Ovary (tissue), 9 donors: ENCODE data around the gene PRSS48. TPM values are rescaled to one million over a fixed set of nuclear protein-coding genes. Genes with fewer than 3 reads are reported as not detected.

Experiments
- DNase-seq, 5 donors: peaks; one replicate each; pipeline ENCODE4 v3.0.0-alpha.2; 2019 to 2020
- H3K27ac ChIP-seq, 2 donors: fragments of 200-600 bp; one replicate each; pipeline versions ENCODE4 v1.5.1 to v1.8.0; 2019 to 2022
- H3K27me3 ChIP-seq: fragments of 200-600 bp; one replicate; pipeline ENCODE4 v1.8.0; 2022
- H3K36me3 ChIP-seq: fragments of 200-600 bp; sonication (generic); one replicate; pipeline ENCODE4 v1.5.1; 2019
- H3K4me1 ChIP-seq: one replicate; pipeline ENCODE4 v1.8.1; 2013; ENCODE audit warnings: mild to moderate bottlenecking, moderate library complexity; ENCODE audit not compliant: insufficient read depth
- H3K4me3 ChIP-seq: fragments of 200-600 bp; sonication (generic); one replicate; pipeline ENCODE4 v1.5.1; 2017
- H3K9me3 ChIP-seq, 2 donors: fragments of 200-600 bp in 1 of 2; sonication (generic) in 1 of 2; one replicate each; pipeline versions ENCODE4 v1.5.1 to v1.8.1; 2013 to 2019; ENCODE audit warnings: mild to moderate bottlenecking in 1 of 2, moderate library complexity in 1 of 2
- EP300 ChIP-seq: sonication (generic); formaldehyde crosslinking; IDR thresholded peaks from one replicate; pipeline ENCODE4 v1.6.1; 2017; ENCODE audit warnings: antibody characterized with exemption
- POLR2A ChIP-seq: fragments of 450-650 bp; IDR thresholded peaks from one replicate; pipeline ENCODE4 v1.6.1; 2017; ENCODE audit warnings: antibody characterized with exemption, mild to moderate bottlenecking, moderate library complexity
- WGBS, 3 donors: extraction: QIAGEN DNeasy Blood & Tissue Kit in 1 of 3; methylation state at CpG; one replicate each; pipeline versions ENCODE4 v1.1.5 to v1.1.7; 2013 to 2017; 5-methylcytosine and 5-hydroxymethylcytosine counted together
- intact Hi-C, 4 donors: fragments of 100-400 bp; cut with DNase I; formaldehyde crosslinking; loops; one replicate each; pipeline versions ENCODE4 v1.11.0 to v1.15.1; 2022 to 2023
- polyA plus RNA-seq, 2 donors: library from polyadenylated mRNA; stranded (reverse); fragments of 200-250 nt in 1 of 2; fragments of 350-450 nt in 1 of 2; fragmentation: Illumina TruSeq in 1 of 2; extraction: RNeasy Lipid Tissue Mini Kit (QIAGEN cat#74804) in 1 of 2; gene quantifications; one replicate each; pipeline ENCODE4 v1.2.3, GENCODE V29; 2013 to 2014
- total RNA-seq, 7 donors: library from RNA; depleted of rRNA in 2 of 7; stranded (reverse); fragments of >200 nt in 2 of 7; fragmentation: NEBNext Ultra II Directional in 3 of 7; extraction: Animal tissue kit (Norgen Biotek cat#: 25700) in 3 of 7; gene quantifications; one replicate each; pipeline versions ENCODE4 v1.1.0 to v1.2.4, GENCODE V29; 2016 to 2023
- TF ChIP-seq, protein P1 (sequence below), 3 donors: fragments of 450-650 bp in 2 of 3; fragments of 200-600 bp in 1 of 3; IDR thresholded peaks; one replicate each; pipeline versions ENCODE4 v1.5.1 to v1.8.0; 2016 to 2022; ENCODE audit warnings: antibody characterized with exemption in 3 of 3, mild to moderate bottlenecking in 1 of 3
- donor health status: DM: no; HTN: no; CAD: no; lungs with moderate emphysema.
- donor health status: DM: no; HTN: no; CAD: no.
- donor health status: Bipolar disorder and iron deficiency.
- donor health status: DM: yes; HTN: yes; CAD: no.
- donor health status: DM: no; HTN: no; CAD: no.
- donor health status: DM: yes; HTN: yes; CAD: no.

PRSS48 gene
- total and polyA plus RNA-seq, 9 donors: not detected

DNA sequence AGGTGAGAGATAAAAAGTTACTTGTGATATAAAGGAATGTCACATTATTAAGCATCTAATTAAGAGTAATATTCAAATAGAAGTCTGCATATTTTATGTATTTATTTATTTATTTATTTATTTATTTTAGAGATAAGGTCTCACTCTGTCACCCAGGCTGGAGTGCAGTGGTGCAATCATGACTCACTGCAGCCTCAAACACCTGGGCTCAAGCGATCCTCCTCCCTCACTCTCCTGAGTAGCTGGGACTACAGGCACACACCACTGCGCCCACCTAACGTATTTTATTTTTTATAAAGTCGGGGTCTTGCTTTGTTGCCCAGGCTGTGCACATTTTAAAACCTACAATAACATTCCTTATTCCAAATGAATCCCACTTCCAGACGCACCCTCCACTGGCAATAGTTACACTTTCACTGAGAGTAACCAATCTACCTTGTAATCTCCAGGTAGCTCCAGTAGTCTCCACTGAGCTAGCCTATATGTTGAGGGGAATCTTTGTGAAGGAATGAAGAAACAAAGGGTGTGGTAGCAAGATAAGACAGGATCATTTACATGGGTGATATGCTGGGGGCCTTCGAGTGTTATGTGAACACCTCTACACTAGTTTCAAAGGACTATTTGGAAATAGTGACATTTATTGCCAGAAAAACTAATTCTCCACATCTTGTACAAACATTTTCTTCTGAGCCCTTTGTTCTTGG is 36.5 kb downstream of the PRSS48 start:
- Histone ChIP-seq H3K4me3 (no peak overlapping the region), H3K27me3 (no peaks in the 10 kb centered on the region), H3K9me3 (no peaks in the 10 kb centered on the region), H3K4me1 (peaks cover 17% of the 10 kb centered on the region), H3K27ac (no peak overlapping the region), H3K36me3 (no peaks in the 10 kb centered on the region)
- no peak for DNase-seq
- no peak for TF ChIP-seq EP300
- TF ChIP-seq, protein P1, sequence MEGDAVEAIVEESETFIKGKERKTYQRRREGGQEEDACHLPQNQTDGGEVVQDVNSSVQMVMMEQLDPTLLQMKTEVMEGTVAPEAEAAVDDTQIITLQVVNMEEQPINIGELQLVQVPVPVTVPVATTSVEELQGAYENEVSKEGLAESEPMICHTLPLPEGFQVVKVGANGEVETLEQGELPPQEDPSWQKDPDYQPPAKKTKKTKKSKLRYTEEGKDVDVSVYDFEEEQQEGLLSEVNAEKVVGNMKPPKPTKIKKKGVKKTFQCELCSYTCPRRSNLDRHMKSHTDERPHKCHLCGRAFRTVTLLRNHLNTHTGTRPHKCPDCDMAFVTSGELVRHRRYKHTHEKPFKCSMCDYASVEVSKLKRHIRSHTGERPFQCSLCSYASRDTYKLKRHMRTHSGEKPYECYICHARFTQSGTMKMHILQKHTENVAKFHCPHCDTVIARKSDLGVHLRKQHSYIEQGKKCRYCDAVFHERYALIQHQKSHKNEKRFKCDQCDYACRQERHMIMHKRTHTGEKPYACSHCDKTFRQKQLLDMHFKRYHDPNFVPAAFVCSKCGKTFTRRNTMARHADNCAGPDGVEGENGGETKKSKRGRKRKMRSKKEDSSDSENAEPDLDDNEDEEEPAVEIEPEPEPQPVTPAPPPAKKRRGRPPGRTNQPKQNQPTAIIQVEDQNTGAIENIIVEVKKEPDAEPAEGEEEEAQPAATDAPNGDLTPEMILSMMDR (IDR thresholded peaks at IDR 0.05): no peak
- intact Hi-C loops: no loop called here
- whole genome bisulfite sequencing, 3 donors: 92 to 95% (median 92%) methylated on average over 6 of the region's 6 CpGs

DNA sequence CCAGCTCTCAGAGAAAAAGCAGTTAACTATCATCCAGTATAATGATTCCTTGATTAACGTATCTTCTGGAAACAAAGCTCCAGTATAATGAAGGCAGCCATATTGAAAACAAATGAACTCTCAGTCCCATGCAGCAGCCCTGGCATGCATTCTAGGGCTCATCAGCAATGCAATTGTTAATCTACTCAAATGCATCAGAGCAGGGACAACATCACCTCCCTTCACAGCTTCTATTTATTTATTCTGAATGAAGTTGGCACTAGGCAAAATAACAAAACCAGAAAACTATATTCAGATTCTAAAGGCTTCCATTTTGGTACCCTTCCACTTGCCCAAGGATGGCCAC is 37.0 kb downstream of the PRSS48 start:
- Histone ChIP-seq H3K9me3 (no peaks in the 10 kb centered on the region), H3K4me3 (no peak overlapping the region), H3K27me3 (no peaks in the 10 kb centered on the region), H3K27ac (no peak overlapping the region), H3K4me1 (peaks cover 17% of the 10 kb centered on the region), H3K36me3 (no peaks in the 10 kb centered on the region)
- intact Hi-C loops: no loop called here
- TF ChIP-seq, protein P1 (IDR thresholded peaks at IDR 0.05): no peak
- no peak for TF ChIP-seq EP300
- WGBS, 3 donors: 74 to 85% (median 83%) methylated on average over 1 of the region's 1 CpG
- no peak for DNase-seq

DNA sequence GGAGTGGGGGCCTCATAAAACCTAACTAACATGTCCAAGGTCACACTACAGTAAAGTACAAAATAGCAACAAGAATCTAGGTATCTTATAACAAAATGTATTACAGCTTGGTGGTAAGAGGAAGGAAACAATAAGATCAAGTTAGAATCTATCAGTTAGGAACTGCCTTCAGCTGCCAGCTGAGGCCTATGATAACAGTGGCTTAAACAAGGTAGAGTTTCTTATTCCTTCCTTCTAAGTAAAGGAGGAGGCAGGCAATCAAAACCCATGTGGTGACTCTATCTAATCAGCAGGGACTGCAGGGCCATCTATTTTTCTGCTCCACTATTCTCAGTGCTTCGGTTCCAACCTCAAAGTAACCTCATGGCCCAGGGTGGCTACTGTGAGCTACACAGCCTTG is 37.5 kb downstream of the PRSS48 start:
- no peaks in the 10 kb centered on the region for H3K27me3 ChIP-seq
- H3K9me3 ChIP-seq: no peaks in the 10 kb centered on the region
- H3K36me3 ChIP-seq: no peaks in the 10 kb centered on the region
- H3K27ac ChIP-seq: no peak overlapping the region
- TF ChIP-seq, protein P1 (IDR thresholded peaks at IDR 0.05): no peak
- TF ChIP-seq POLR2A (no peak), EP300 (no peak)
- H3K4me3 ChIP-seq: no peak overlapping the region
- WGBS, 3 donors: 72 to 81% (median 76%) methylated on average over 1 of the region's 1 CpG
- intact Hi-C loops: no loop called here
- no peak for DNase-seq
- peaks cover 17% of the 10 kb centered on the region for H3K4me1 ChIP-seq

DNA sequence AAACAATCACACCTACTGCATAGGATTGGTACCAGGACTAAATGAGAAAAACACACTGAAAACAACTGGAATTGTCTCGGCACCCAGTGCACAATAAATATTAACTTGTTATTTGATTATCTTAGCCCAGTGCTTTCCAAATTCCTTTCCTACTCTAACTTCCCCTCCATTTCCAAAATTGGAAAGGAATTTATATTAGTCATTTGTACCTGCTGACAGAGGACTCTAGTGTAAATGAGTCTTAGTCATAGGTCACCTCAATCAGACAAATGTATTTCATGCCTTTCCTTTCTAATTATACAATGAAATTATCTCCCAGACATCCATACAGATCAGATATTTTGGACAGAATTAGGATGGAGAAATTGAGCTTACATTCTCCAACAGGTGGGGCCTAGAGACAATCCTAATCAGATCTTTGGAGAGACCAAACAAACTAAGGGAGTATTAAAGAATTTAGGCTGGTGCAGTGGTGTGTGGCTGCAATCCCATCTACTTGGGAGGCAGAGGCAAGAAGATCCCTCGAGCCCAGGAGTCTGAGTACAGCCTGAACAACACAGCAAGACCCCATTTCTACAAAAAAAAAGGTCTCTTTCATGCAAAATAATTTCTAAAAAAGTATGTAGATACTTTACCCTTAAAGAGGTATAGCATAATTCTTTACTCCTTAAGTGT is 38.4 kb downstream of the PRSS48 start:
- intact Hi-C loops: no loop called here
- H3K27me3 ChIP-seq: no peaks in the 10 kb centered on the region
- no peaks in the 10 kb centered on the region for H3K9me3 ChIP-seq
- DNase-seq: no peak
- TF ChIP-seq EP300 (no peak), POLR2A (no peak)
- TF ChIP-seq, protein P1 (IDR thresholded peaks at IDR 0.05): no peak
- no peak overlapping the region for H3K4me3 ChIP-seq
- WGBS, 3 donors: 45 to 53% (median 46%) methylated on average over 2 of the region's 2 CpGs
- H3K4me1 ChIP-seq: peaks cover 17% of the 10 kb centered on the region
- no peak overlapping the region for H3K27ac ChIP-seq
- no peaks in the 10 kb centered on the region for H3K36me3 ChIP-seq
